HG03469 (cell line): ENCODE results near the gene B3GNT5.
"Not testable (repeated sequence)": the region's sequence is repeated elsewhere in the genome, so short reads cannot be mapped to it uniquely, and the experiment has no call there.

Source experiments
- ATAC-seq: cut with Tn5 transposase; IDR thresholded peaks from one replicate; pipeline ENCODE4 v1.9.1; 2021; ENCODE audit warnings: mild to moderate bottlenecking, moderate library complexity, moderate number of reproducible peaks; ENCODE audit not compliant: unreplicated experiment

B3GNT5 gene

DNA sequence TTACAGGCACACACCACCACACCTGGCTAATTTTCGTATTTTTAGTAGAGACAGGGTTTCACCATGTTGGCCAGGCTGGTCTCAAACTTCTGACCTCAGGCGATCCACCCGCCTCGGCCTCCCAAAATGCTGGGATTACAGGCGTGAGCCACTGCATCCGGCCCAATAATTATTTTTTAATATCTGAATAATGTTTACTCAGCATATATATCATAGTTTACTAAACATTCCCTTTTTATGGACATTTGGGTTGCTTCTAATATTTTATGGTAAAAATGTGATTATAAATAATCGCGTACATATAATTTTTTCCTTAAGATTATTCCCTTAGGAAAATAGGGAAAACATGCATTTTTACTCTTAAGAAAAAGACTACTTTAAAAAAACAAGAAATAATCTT is 22.8 kb upstream of the B3GNT5 start:
- not testable (repeated sequence) for ATAC-seq

DNA sequence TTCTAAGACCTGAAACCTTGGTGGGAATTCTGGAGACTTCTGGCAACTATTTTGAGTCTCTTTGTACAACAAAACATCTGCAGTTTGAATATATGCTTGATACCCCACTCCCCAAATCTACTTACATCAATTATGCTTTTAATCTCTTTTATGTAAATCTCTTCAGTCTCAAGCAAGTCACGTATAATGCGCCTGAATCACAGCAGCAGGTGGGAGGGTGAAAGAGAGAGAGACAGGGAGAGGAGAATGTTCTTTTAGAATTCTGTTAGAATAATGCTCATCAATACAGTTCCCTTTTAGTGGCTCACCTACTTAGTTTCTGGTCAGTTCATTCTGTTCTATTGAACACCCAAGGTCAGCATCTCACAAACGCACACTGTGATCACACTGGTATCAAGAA is 22.2 kb upstream of the B3GNT5 start:
- no peak for ATAC-seq

DNA sequence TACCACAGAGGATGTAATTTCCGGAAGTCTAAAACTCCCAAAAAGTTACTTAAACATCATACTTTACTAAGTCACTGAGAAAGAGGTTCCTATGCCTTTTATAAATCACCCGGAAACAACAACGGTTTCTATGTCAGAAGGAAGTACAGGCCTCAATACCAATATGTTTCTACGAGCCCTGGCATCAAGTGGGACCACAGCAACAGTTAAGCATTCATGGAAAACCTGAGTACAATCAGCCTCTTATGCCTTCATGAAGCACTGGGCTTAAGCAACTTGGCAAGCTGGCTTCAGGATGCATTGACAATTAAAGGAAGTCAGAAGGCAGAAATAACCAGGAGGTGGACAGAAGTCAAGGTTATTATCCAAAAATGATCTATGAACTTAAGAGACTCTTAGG is 19.1 kb upstream of the B3GNT5 start:
- no peak for ATAC-seq

GRCh38 chr3:183239046-183239445 is 14.0 kb upstream of the B3GNT5 start:
- ATAC-seq, result no peak

- no peak for ATAC-seq
Observed at GRCh38 chr3:183242431-183242830, 10.6 kb upstream of the B3GNT5 start.

- ATAC-seq, result no peak
Observed at GRCh38 chr3:183244219-183244618, 8.8 kb upstream of the B3GNT5 start.

- ATAC-seq, result no peak
Observed at GRCh38 chr3:183244981-183245476, 8.0 kb upstream of the B3GNT5 start.

DNA sequence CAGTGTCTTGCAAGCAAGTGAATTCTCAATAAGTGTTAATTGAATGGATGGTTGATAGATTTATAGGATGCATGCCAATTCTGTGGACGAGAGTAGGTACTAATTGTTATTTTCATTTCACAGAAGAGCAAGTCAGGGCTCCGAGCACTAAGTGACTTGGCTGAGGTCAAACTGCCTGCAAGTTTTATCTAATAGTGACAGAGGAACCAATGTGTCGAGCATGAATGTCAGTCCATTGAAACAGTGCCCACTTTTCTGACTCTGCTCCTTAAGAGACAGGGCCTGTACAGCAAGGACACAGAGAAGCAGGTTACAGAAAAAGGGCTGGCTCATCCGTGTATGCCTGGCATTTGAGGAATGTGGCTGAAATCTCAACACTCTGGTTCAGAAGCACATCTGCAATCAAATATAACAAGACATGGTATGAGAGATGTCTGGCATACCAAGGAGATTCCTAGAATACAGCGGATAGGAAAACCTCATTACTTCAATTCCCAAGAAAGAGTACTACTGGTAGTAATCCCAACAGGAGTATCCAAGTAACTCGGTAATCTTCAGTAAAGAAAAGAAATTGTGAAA is 6.0 kb upstream of the B3GNT5 start:
- no peak for ATAC-seq

- no peak for ATAC-seq
Observed at GRCh38 chr3:183249006-183249718, 3.9 kb upstream of the B3GNT5 start.

- no peak for ATAC-seq
Observed at GRCh38 chr3:183252118-183252782, 803 bp upstream of the B3GNT5 start.

- ATAC-seq, result no peak
Observed at GRCh38 chr3:183253528-183254486, 754 bp downstream of the B3GNT5 start.

DNA sequence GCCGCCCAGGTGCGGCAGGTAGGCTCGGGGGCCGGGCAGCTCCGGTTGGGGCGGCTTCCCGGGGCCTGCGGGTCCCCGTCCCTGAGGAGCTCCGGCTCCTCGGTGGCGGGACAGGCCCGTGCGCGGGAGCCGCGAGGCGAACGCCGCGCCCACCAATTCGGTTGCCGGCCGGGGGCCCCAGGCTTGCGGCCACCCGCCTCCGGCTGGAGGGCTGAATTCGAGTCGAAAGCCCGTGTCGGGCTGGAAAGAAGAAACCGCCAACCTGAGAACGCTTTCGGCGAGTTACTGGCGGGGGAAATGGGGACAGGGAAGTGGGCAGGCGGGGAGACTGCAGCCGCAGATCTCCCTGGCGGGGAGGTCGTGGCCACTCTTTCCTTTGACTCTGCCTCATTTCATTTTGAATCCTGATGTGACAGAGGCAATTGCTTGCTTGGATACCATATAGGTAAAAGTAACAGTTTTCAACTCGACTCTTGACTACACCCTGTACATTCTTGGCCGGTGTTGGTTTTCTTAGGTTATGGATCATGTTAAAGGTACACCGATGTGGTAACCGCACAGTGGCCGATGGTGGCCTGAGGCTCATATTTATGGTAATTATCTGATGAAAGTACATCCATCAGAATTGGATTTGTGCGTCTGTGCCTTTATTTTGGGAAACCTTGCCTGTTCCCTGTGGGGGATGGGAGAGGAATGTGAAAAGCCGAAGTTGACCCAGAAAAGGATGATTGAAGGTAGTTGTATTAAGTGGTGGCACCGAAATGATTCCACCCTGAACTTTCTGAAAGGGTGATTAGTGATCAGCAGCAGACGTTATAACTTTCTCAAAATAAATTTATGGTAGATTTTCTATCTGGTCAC is 1.7 kb downstream of the B3GNT5 start:
- no peak for ATAC-seq

- no peak for ATAC-seq
Observed at GRCh38 chr3:183255348-183255730, 2.3 kb downstream of the B3GNT5 start.

DNA sequence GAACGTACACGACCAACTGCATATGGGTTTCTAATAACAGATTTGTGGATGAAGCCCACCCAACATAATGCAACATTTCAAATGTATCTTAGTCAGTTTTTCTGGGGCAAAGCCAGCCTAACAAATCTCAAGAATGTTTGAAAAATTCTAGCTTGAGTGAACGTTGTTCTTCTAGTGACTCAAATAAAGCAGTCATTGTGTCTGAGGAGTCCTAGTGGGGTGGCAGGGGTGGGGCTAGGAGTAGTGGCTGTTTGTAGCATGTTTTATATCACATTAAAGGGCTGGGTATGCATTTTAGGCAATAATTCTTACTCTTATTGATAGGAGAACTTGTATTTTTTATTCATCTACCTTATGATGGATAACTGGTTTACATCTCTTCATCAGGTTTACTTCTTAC is 6.0 kb downstream of the B3GNT5 start:
- no peak for ATAC-seq

DNA sequence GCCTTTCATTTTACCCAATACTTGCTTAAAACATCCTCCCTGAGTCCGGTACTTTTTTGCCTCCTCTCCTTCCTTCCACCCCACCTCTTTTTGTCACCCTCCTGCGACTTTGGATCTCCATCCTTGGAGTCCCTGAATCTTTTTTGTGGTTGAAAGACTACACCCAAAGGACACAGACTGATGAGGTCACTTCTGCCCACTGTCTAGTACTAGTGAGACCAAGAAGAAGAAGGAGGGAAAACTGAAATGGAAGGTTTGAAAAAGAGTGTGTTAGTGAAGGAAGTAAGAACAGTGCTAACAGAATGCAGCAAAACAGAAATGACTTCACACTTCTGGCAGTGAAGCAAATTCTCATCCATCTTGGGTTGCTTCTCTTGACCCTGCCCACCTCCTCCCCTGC is 6.6 kb downstream of the B3GNT5 start:
- no peak for ATAC-seq

- ATAC-seq, result no peak
Observed at GRCh38 chr3:183260167-183260904, 7.3 kb downstream of the B3GNT5 start.

DNA sequence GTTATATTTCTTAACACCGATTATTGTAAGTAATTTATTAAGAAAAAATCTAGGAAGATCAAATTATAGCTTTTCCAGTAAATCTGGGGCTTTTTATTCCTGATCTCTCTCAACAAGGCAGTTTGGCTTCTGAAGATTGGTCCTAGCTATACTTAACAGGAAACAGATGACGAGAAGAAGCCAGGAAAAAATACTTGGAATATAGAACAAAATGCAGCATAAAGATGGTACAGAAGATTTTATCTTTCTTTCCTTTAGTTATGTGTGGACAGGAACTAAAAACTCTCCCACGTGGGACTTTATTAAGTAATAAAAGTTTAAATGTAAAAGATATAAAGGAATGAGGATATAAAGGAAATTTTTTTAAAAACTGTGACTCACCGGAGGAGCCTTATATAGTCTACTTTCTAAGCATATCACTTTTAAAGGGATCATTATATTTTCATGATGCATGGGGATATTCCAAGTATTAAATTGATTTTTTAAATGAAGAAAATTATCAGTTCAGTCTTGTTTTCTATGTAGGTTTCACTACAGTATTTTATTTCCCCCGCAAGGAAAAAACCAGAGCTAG is 8.2 kb downstream of the B3GNT5 start:
- no peak for ATAC-seq

- ATAC-seq, result no peak
Observed at GRCh38 chr3:183262875-183263378, 9.9 kb downstream of the B3GNT5 start.

DNA sequence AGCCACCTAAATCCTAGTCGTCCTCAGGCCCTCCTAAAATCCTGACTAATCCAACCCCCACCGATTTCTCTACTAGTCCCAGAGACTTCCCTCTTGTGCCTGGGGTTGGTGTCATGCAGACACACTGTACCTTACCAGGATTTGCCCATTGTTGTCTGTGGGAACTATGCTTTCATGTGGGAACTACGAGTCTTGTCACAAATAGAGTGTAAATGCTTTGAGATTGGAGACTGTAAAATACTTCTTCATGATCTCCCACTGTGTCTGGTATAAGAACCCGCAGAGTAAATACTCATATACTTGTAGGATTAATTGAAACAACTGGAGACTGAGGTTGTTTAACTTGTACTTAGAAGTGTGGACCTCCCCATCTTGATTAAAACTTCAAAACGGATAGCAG is 11.2 kb downstream of the B3GNT5 start:
- ATAC-seq, result no peak
